ENCODE data around the gene SUSD6.

The SUSD6 gene

DNA sequence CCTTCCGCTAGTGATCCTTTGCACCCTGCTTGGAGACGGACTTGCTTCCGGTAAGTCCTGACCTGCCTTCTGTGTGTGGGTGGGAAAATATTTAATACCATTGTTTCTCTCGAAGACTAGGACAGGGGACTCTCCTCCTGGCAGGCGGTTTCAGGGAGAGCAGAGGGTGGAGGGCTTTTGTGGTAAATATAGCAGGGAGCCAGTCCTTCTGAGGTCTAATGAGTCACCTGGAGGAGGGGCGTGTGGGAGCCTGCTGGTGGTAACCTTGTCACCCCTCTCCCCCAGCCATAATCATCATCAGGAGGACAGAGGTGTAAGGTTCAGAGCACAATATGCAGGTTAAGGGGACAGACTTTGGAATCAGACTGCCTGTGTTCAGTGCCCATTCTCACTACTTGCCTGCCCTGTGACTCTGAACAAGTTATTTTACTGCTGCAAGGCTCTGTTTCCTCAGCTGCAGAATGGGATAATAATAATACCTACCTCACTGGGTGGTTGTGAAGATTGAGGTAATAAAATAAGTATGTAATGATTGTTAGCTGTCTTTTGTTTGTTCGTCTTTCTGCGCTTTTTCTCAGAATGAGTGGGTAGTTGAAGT, 47.4 kb downstream of the SUSD6 start:
- Histone ChIP-seq H3K4me3 (ENCODE audit: low read length) (no peak overlapping the region), H4K20me1 (ENCODE audit: insufficient read depth, low read length) (peaks cover 20% of the 10 kb centered on the region), H3K27me3 (ENCODE audit: low read depth, low read length) (no peaks in the 10 kb centered on the region), H3K4me2 (ENCODE audit: low read length) (no peak overlapping the region), H3K27ac (ENCODE audit: low read length) (no peak overlapping the region), H3K9me3 (ENCODE audit: insufficient read depth, low read length) (no peaks in the 10 kb centered on the region), H3K36me3 (replicated peaks; ENCODE audit: low read depth, low read length) (peaks cover 12% of the 10 kb centered on the region), H3K9ac (ENCODE audit: low read length) (no peak overlapping the region), H3K4me1 (ENCODE audit: low read length) (peaks cover 4% of the 10 kb centered on the region; the same call in 1 of the 2 replicates), H3K79me2 (ENCODE audit: low read length) (peaks cover 26% of the 10 kb centered on the region), H2AFZ (ENCODE audit: low read depth, low read length) (no peak overlapping the region)
- TF ChIP-seq EZH2phosphoT487 (IDR thresholded peaks at IDR 0.05; ENCODE audit: low read depth): no peak
- TF ChIP-seq, protein P1, sequence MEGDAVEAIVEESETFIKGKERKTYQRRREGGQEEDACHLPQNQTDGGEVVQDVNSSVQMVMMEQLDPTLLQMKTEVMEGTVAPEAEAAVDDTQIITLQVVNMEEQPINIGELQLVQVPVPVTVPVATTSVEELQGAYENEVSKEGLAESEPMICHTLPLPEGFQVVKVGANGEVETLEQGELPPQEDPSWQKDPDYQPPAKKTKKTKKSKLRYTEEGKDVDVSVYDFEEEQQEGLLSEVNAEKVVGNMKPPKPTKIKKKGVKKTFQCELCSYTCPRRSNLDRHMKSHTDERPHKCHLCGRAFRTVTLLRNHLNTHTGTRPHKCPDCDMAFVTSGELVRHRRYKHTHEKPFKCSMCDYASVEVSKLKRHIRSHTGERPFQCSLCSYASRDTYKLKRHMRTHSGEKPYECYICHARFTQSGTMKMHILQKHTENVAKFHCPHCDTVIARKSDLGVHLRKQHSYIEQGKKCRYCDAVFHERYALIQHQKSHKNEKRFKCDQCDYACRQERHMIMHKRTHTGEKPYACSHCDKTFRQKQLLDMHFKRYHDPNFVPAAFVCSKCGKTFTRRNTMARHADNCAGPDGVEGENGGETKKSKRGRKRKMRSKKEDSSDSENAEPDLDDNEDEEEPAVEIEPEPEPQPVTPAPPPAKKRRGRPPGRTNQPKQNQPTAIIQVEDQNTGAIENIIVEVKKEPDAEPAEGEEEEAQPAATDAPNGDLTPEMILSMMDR (IDR thresholded peaks at IDR 0.05; ENCODE audit: low read depth, low read length): no peak

DNA sequence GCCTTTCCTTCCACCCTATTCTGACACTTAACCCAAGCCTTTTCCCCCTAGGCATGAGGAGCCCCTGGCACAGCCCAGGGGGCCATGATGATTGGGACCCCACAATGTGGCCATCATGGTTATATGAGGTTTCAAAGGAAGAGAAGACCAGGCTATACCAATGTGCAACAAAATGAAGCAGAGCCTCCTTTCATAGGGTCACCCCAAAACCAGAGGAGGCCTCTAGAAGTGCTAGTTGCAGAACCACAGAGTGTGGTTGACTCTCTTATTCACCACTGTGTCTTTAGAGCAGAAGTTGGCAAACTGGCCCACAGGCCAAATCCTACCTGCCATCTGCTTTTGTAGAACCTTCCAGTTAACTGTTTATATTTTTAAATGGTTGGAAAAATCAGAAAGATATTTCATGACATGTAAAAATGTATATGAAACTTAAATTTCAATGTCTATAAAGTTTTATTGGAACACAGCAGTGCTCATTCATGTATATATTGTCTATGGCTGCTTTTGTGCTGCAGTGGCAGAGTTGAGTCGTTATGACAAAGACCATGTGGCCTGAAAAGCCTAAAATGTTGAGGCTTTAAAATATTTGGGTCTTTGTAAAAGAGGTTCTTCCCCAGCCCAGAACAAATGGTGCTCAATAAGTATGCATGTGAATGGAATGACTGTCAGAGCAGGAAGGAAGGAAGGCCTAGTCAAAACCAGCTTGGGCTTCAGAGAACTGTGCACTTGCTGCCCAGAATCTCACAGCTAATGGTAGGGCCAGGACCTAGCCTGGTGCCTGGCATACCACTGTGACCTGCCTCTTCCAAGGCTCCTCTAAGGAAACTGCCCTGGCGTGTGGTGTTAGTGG, 49.2 kb downstream of the SUSD6 start:
- TF ChIP-seq, protein P1 (IDR thresholded peaks at IDR 0.05; ENCODE audit: low read depth, low read length): no peak
- no peak for TF ChIP-seq EZH2phosphoT487 (IDR thresholded peaks at IDR 0.05; ENCODE audit: low read depth)
- Histone ChIP-seq H3K36me3 (replicated peaks; ENCODE audit: low read depth, low read length) (peaks cover 12% of the 10 kb centered on the region), H3K27ac (ENCODE audit: low read length) (no peak overlapping the region), H3K4me1 (ENCODE audit: low read length) (peaks cover 4% of the 10 kb centered on the region), H3K79me2 (ENCODE audit: low read length) (peaks cover 28% of the 10 kb centered on the region), H3K27me3 (ENCODE audit: low read depth, low read length) (no peaks in the 10 kb centered on the region), H3K4me3 (ENCODE audit: low read length) (no peak overlapping the region), H3K4me2 (ENCODE audit: low read length) (no peak overlapping the region), H2AFZ (ENCODE audit: low read depth, low read length) (no peak overlapping the region), H3K9ac (ENCODE audit: low read length) (no peak overlapping the region), H4K20me1 (ENCODE audit: insufficient read depth, low read length) (peaks cover 13% of the 10 kb centered on the region), H3K9me3 (ENCODE audit: insufficient read depth, low read length) (no peaks in the 10 kb centered on the region)

DNA sequence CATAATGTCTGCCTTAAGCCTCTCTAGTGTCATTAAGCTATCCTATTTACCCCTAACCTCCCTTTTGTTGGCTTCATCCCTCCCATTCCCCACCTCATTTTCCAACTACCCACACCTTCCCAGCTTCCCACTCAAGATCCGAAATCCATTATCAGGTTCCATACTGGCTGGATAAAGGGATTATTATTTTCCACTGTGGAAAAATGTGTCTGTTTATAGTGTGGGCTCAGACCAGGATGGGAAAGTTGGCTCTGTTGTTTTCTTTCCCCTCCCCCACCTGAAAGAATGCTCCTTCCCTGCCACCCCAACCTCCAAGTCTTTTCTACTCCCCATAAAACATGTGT, 49.8 kb downstream of the SUSD6 start:
- Histone ChIP-seq H2AFZ (ENCODE audit: low read depth, low read length) (no peak overlapping the region), H3K9me3 (ENCODE audit: insufficient read depth, low read length) (no peaks in the 10 kb centered on the region), H3K4me2 (ENCODE audit: low read length) (no peak overlapping the region), H3K9ac (ENCODE audit: low read length) (no peak overlapping the region), H3K4me3 (ENCODE audit: low read length) (no peak overlapping the region), H4K20me1 (ENCODE audit: insufficient read depth, low read length) (peaks cover 13% of the 10 kb centered on the region), H3K27ac (ENCODE audit: low read length) (no peak overlapping the region), H3K36me3 (replicated peaks; ENCODE audit: low read depth, low read length) (peaks cover 15% of the 10 kb centered on the region), H3K4me1 (ENCODE audit: low read length) (peaks cover 4% of the 10 kb centered on the region), H3K27me3 (ENCODE audit: low read depth, low read length) (no peaks in the 10 kb centered on the region), H3K79me2 (ENCODE audit: low read length) (peaks cover 33% of the 10 kb centered on the region)
- TF ChIP-seq EZH2phosphoT487 (IDR thresholded peaks at IDR 0.05; ENCODE audit: low read depth): no peak
- TF ChIP-seq, protein P1 (IDR thresholded peaks at IDR 0.05; ENCODE audit: low read depth, low read length): no peak

DNA sequence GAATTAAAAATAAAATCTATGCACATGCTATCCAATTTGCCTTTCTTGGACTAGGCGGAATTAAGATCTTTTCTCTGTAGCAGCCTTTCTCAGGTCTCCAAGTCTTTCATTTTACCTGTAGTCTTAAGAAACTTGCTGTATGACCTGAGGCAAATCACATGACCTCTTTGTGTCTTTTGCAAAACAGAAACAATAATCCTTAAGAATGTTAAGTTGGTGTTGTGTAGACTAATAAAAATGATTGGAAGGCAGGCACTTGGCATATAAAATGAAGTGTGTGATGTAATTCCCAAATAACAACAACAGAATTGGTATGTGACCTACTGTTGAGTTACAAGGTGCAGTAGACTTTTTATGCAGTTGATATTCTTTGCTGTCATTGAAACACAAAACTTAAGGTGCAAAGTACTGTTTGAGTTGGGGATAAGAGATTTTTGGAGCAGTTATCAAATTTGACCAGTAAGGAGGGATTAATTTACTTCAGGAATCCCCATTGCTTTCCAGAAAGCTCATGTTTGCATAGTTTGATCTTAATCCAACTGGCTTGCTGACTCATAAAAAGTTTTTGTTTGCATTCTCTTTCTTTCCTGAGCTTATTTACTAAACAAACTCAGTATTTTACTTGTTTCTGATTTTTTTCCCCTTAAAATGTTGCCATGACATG, 51.4 kb downstream of the SUSD6 start:
- no peaks in the 10 kb centered on the region for H3K27me3 ChIP-seq (ENCODE audit: low read depth, low read length)
- H3K9me3 ChIP-seq (ENCODE audit: insufficient read depth, low read length): no peaks in the 10 kb centered on the region
- H4K20me1 ChIP-seq (ENCODE audit: insufficient read depth, low read length): peaks cover 12% of the 10 kb centered on the region
- H3K9ac ChIP-seq (ENCODE audit: low read length): no peak overlapping the region
- H3K79me2 ChIP-seq (ENCODE audit: low read length): peaks cover 32% of the 10 kb centered on the region
- no peak overlapping the region for H3K27ac ChIP-seq (ENCODE audit: low read length)
- H2AFZ ChIP-seq (ENCODE audit: low read depth, low read length): no peak overlapping the region
- H3K4me3 ChIP-seq (ENCODE audit: low read length): no peak overlapping the region
- H3K4me1 ChIP-seq (ENCODE audit: low read length): peaks cover 17% of the 10 kb centered on the region
- no peak overlapping the region for H3K4me2 ChIP-seq (ENCODE audit: low read length)
- H3K36me3 ChIP-seq (replicated peaks; ENCODE audit: low read depth, low read length): peaks cover 15% of the 10 kb centered on the region
- TF ChIP-seq EZH2phosphoT487 (IDR thresholded peaks at IDR 0.05; ENCODE audit: low read depth): no peak
- TF ChIP-seq, protein P1 (IDR thresholded peaks at IDR 0.05; ENCODE audit: low read depth, low read length): no peak

All from OCI-LY3 (cell line).